ENCODE measurements around the gene TBCC.

- TF ChIP-seq CTCF (IDR thresholded peaks at IDR 0.05), result no peak
- no peak for TF ChIP-seq POLR2A (IDR thresholded peaks at IDR 0.05)
These were observed 33.6 kb upstream of the TBCC start for GRCh38 chr6:42779521-42779920.

Data from gastroesophageal sphincter (tissue), 3 donors.